Endothelial cell of umbilical vein (primary cell): ENCODE results near the gene ASPM. TPM values are rescaled to one million over a fixed set of nuclear protein-coding genes. Genes with fewer than 3 reads are reported as not detected.
"Not testable (repeated sequence)": the region's sequence is repeated elsewhere in the genome, so short reads cannot be mapped to it uniquely, and the experiment has no call there.

Source experiments
- BruUV-seq: library from RNA; stranded (reverse); fragments of 400-500 nt; replicated peaks from 2 replicates; lab custom pipeline; 2021; lab: Mats Ljungman, UMichigan
- CTCF ChIA-PET: fragments of 300-600, 350-600 bp; sonication (Branson Sonifier 250); formaldehyde crosslinking; loops from one replicate; lab custom pipeline; 2021; ENCODE audit warnings: antibody characterized with exemption, inconsistent platforms; lab: Charles Lee
- POLR2A ChIA-PET: fragments of 300-600, 350-600 bp; sonication (Branson Sonifier 250); formaldehyde crosslinking; loops from one replicate; lab custom pipeline; 2021; ENCODE audit warnings: antibody characterized with exemption, inconsistent platforms; lab: Charles Lee
- DNase-seq: peaks from one replicate; pipeline ENCODE4 v3.0.0-alpha.2; 2011; ENCODE audit warnings: low read depth, low spot score
- FAIRE-seq: peaks from 2 replicates; lab custom pipeline; 2011; peaks lifted over from hg19 to GRCh38; lab: Jason Lieb, UNC
- H2AFZ ChIP-seq: 2 replicates; pipeline ENCODE4 v1.6.0; 2012; ENCODE audit warnings: low read depth, low read length, control low read depth, inconsistent platforms
- H3K27ac ChIP-seq: 2 replicates; pipeline ENCODE4 v1.5.1; 2011; ENCODE audit warnings: low read depth, mild to moderate bottlenecking, control low read depth, low read length, moderate library complexity; ENCODE audit not compliant: insufficient read depth
- H3K27me3 ChIP-seq, 2 experiments: 2 replicates each; pipeline versions ENCODE4 v1.6.0 to v1.6.1; 2011; ENCODE audit warnings: low read length in 2 of 2, mixed read lengths in 1 of 2; ENCODE audit not compliant: control insufficient read depth in 2 of 2, insufficient read depth in 2 of 2
- H3K36me3 ChIP-seq, 2 experiments: 2 replicates in 1 of 2; 3 replicates in 1 of 2; pipeline ENCODE4 v1.5.1; 2011; ENCODE audit warnings: low read length in 2 of 2, mild to moderate bottlenecking in 1 of 2, moderate library complexity in 1 of 2; ENCODE audit not compliant: control insufficient read depth in 2 of 2, insufficient read depth in 2 of 2; ENCODE audit errors: extremely low read depth in 1 of 2
- H3K4me1 ChIP-seq: 3 replicates; pipeline ENCODE4 v1.5.1; 2011; ENCODE audit warnings: mild to moderate bottlenecking, low read length; ENCODE audit not compliant: control insufficient read depth, insufficient read depth; ENCODE audit errors: extremely low read depth
- H3K4me2 ChIP-seq: 2 replicates; pipeline ENCODE4 v1.6.1; 2011; ENCODE audit warnings: low read length, control low read depth, mixed read lengths; ENCODE audit not compliant: insufficient read depth
- H3K4me3 ChIP-seq, 3 experiments: fragments of 200-600 bp in 1 of 3; sonication (generic), shearing (Covaris generic) in 1 of 3; replicated peaks in 1 of 3; 2 replicates each; pipeline ENCODE4 v1.5.1; 2011 to 2016; ENCODE audit warnings: control low read depth in 3 of 3, low read length in 3 of 3, mild to moderate bottlenecking in 2 of 3, inconsistent platforms in 1 of 3, low read depth in 1 of 3, moderate library complexity in 1 of 3; ENCODE audit not compliant: insufficient read depth in 1 of 3
- H3K79me2 ChIP-seq: 2 replicates; pipeline ENCODE4 v1.6.0; 2012; ENCODE audit warnings: low read length, inconsistent platforms; ENCODE audit not compliant: control insufficient read depth, insufficient read depth
- H3K9ac ChIP-seq: replicated peaks from 2 replicates; pipeline ENCODE3; 2011; ENCODE audit warnings: low read length, control low read depth; ENCODE audit not compliant: insufficient read depth; ENCODE audit errors: extremely low read depth
- H3K9me1 ChIP-seq: replicated peaks from 3 replicates; pipeline ENCODE4 v1.6.0; 2011; ENCODE audit warnings: mild to moderate bottlenecking, low read length; ENCODE audit not compliant: control insufficient read depth, insufficient read depth; ENCODE audit errors: extremely low read depth
- H3K9me3 ChIP-seq: replicated peaks from 2 replicates; pipeline ENCODE4 v1.5.1; 2012; ENCODE audit warnings: low read length, inconsistent platforms; ENCODE audit not compliant: control insufficient read depth, insufficient read depth
- H4K20me1 ChIP-seq: replicated peaks from 2 replicates; pipeline ENCODE3; 2011; ENCODE audit warnings: mild to moderate bottlenecking, low read length; ENCODE audit not compliant: control insufficient read depth, insufficient read depth; ENCODE audit errors: extremely low read depth
- FOS ChIP-seq: IDR thresholded peaks from 2 replicates; pipeline ENCODE4 v1.6.1; 2011; ENCODE audit warnings: mild to moderate bottlenecking, low read length, moderate library complexity, borderline replicate concordance; ENCODE audit not compliant: insufficient read depth
- GATA2 ChIP-seq: IDR thresholded peaks from 2 replicates; pipeline ENCODE4 v1.7.0; 2011; ENCODE audit warnings: low read depth, mild to moderate bottlenecking, moderate library complexity, mixed read lengths, low read length; ENCODE audit not compliant: insufficient read length, insufficient read depth
- dilution Hi-C: fragments of 300-500 bp; cut with MboI; formaldehyde crosslinking; loops from one replicate; pipeline ENCODE4 v1.15.0; 2019; ENCODE audit warnings: low sequenced_read_pairs; ENCODE audit not compliant: extremely low pct_ligation_motif_present
- intact Hi-C: fragments of 100-400 bp; cut with micrococcal nuclease; formaldehyde crosslinking; loops from one replicate; pipeline ENCODE4 v1.10.0; 2022
- polyA plus RNA-seq, 4 experiments: library from polyadenylated mRNA; depleted of rRNA in 3 of 4; stranded (reverse) in 3 of 4; unstranded in 1 of 4; fragments of >200 nt; gene quantifications; 2 replicates each; pipeline versions ENCODE4 v1.2.1 to v1.2.3, GENCODE V29; 2011 to 2012; ENCODE audit warnings: missing spikeins in 1 of 4
- total RNA-seq: library from RNA; stranded (reverse); gene quantifications from 2 replicates; pipeline ENCODE4 v1.2.3, GENCODE V29; 2021

Gene ASPM
- total and polyA plus RNA-seq, 2 donors (not counting 3 experiments of a cell fraction or from before 2014, with no cell fraction given), result 5.3 to 55.1 TPM

DNA sequence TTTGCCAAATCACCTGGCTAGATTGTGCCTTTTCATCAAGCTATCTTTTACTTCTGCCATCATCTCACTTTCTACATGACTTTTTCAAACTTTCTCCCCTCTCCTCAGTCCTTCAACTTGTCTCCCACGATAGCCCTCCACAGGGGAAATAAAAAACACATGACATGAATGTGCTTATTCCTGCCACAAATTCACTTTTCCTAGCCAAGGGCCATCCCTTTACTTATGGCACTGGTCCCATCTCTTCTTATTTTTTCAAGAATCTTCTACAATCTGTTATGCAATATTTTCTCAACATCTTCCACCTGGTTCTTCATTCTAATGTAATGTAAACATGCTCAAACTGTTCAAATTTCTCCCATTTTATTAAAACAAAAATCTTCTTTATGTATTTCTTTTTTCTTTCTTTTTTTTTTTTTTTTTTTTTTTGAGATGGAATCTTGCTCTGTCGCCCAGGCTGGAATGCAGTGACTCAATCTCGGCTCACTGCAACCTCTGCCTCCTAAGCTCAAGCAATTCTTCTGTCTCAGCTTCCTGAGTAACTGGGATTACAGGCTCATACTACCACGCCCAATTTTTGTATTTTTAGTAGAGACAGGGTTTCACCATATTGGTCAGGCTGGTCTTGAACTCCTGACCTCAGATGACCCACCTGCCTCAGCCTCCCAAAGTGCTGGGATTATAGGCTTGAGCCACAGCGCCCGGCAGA is 111.7 kb downstream of the ASPM start:
- peak; percentile 16 for DNase-seq
- BruUV-seq, H3K36me3 ChIP-seq, H3K4me2 ChIP-seq, H3K4me1 ChIP-seq, FAIRE-seq, H3K9me3 ChIP-seq, H3K9ac ChIP-seq, dilution Hi-C loops, H3K27me3 ChIP-seq, H3K27ac ChIP-seq, H3K79me2 ChIP-seq, H3K9me1 ChIP-seq, H3K4me3 ChIP-seq, CTCF ChIA-PET, POLR2A ChIA-PET, H4K20me1 ChIP-seq, intact Hi-C loops: not testable (repeated sequence)
- peak overlapping the region; percentile 54 for H2AFZ ChIP-seq
- peak; percentile 72 for TF ChIP-seq FOS
- TF ChIP-seq GATA2, result peak; percentile 53

Other genes starting within 250 kb of the ASPM start
- not detected in 2 replicates for gene CFHR2, start 202.9 kb downstream of the ASPM start, total RNA-seq
- gene CFHR2, start 202.9 kb downstream of the ASPM start, polyA plus RNA-seq, result not detected in 2 replicates
- gene CFHR5, start 169.1 kb downstream of the ASPM start, total RNA-seq, result not detected in 2 replicates
- not detected in 2 replicates for gene CFHR5, start 169.1 kb downstream of the ASPM start, polyA plus RNA-seq
- gene F13B, start 79.4 kb downstream of the ASPM start, total RNA-seq, result not detected in 2 replicates
- gene F13B, start 79.4 kb downstream of the ASPM start, polyA plus RNA-seq, result not detected in 2 replicates
- gene ZBTB41, start 54.6 kb upstream of the ASPM start, total RNA-seq, result 4.6 and 5.4 TPM in 2 replicates
- 1.0 and 1.1 TPM in 2 replicates for gene ZBTB41, start 54.6 kb upstream of the ASPM start, polyA plus RNA-seq
- gene CRB1, start 121.6 kb upstream of the ASPM start, total RNA-seq, result not detected in 2 replicates
- not detected in 2 replicates for gene CRB1, start 121.6 kb upstream of the ASPM start, polyA plus RNA-seq